HepG2 (cell line): ENCODE data around the gene MVB12A. TPM values are rescaled to one million over a fixed set of nuclear protein-coding genes. Genes with fewer than 3 reads are reported as not detected.

Experiments
- CSRNP1 ChIP-seq: sonication (generic); formaldehyde crosslinking; IDR thresholded peaks from 2 replicates; pipeline ENCODE4 v1.8.1; 2023; ENCODE audit warnings: mild to moderate bottlenecking, missing genetic modification reagents
- ELK4 ChIP-seq: sonication (generic); formaldehyde crosslinking; IDR thresholded peaks from 2 replicates; pipeline ENCODE4 v1.9.0; 2021; ENCODE audit warnings: missing genetic modification reagents, borderline replicate concordance
- GABPA ChIP-seq, 2 experiments: IDR thresholded peaks; 2 replicates each; pipeline ENCODE4 v1.6.1; 2011 to 2016; ENCODE audit warnings: low read depth in 2 of 2, low read length in 1 of 2, missing biosample characterization in 1 of 2, missing genetic modification characterization in 1 of 2
- HHEX ChIP-seq: IDR thresholded peaks from 2 replicates; pipeline ENCODE4 v1.6.1; 2016; ENCODE audit warnings: control low read depth
- IKZF1 ChIP-seq: fragments of 450-650 bp; IDR thresholded peaks from 2 replicates; pipeline ENCODE4 v1.7.1; 2016
- KLF13 ChIP-seq: sonication (generic); formaldehyde crosslinking; IDR thresholded peaks from 2 replicates; pipeline ENCODE4 v1.4.0; 2020; ENCODE audit warnings: mild to moderate bottlenecking, missing genetic modification reagents
- MIXL1 ChIP-seq: IDR thresholded peaks from 2 replicates; pipeline ENCODE4 v1.6.1; 2016
- MLX ChIP-seq: IDR thresholded peaks from 2 replicates; pipeline ENCODE4 v1.6.1; 2016
- SSRP1 ChIP-seq: IDR thresholded peaks from 2 replicates; pipeline ENCODE4 v1.6.1; 2016; ENCODE audit warnings: control low read depth
- ZMYM4 ChIP-seq: sonication (generic); formaldehyde crosslinking; IDR thresholded peaks from 2 replicates; pipeline ENCODE4 v1.8.1; 2023; ENCODE audit warnings: mild to moderate bottlenecking, missing genetic modification reagents
- ZNF260 ChIP-seq: sonication (generic); formaldehyde crosslinking; IDR thresholded peaks from 2 replicates; pipeline ENCODE4 v1.4.0; 2020; ENCODE audit warnings: missing genetic modification reagents, low read depth, mild to moderate bottlenecking, borderline replicate concordance
- ZNF318 ChIP-seq: sonication (generic); formaldehyde crosslinking; IDR thresholded peaks from 2 replicates; pipeline ENCODE4 v1.4.0; 2020; ENCODE audit warnings: mild to moderate bottlenecking, missing genetic modification reagents
- ZNF33B ChIP-seq: sonication (generic); formaldehyde crosslinking; IDR thresholded peaks from 2 replicates; pipeline ENCODE4 v1.5.1; 2020; ENCODE audit warnings: mild to moderate bottlenecking, missing genetic modification reagents
- ZNF703 ChIP-seq: sonication (generic); formaldehyde crosslinking; IDR thresholded peaks from 2 replicates; pipeline ENCODE4 v1.5.1; 2020; ENCODE audit warnings: missing genetic modification reagents, mild to moderate bottlenecking, moderate library complexity, borderline replicate concordance
- ZNF761 ChIP-seq: sonication (generic); formaldehyde crosslinking; conservative IDR thresholded peaks from 2 replicates; pipeline ENCODE4 v1.4.0; 2020; ENCODE audit warnings: mild to moderate bottlenecking, missing genetic modification reagents
- polyA plus RNA-seq, 8 experiments: library from polyadenylated mRNA; depleted of rRNA in 3 of 8; stranded (reverse) in 7 of 8; unstranded in 1 of 8; fragments of >200 nt; fragmentation: Illumina TruSeq in 4 of 8; extraction: Trizol in 4 of 8; gene quantifications; 2 replicates each; pipeline versions ENCODE4 v1.2.1 to v1.2.3, GENCODE V29; 2011 to 2016; ENCODE audit warnings: low read depth in 4 of 8, missing spikeins in 1 of 8, mixed read lengths in 1 of 8; ENCODE audit not compliant: insufficient read depth in 1 of 8
- total RNA-seq, 5 experiments: library from RNA; depleted of rRNA; stranded (reverse); fragments of >200 nt; fragmentation: Illumina TruSeq; extraction: Trizol; gene quantifications; 2 replicates each; pipeline ENCODE4 v1.2.3, GENCODE V29; 2016; ENCODE audit warnings: low read depth in 1 of 5

Gene MVB12A
- total and polyA plus RNA-seq, 2 of the 13 experiments (the other 11 are each of a cell fraction or from before 2014, with no cell fraction given) = 35.7 to 36.1 TPM

GRCh38 chr19:17470068-17470841, 50.4 kb downstream of the MVB12A start, which contains the start of gene SLC27A1 (continued):
- TF ChIP-seq ELK4 (CRISPR knock-in tag) (no peak), ZNF703 (CRISPR knock-in tag) (no peak), KLF13 (CRISPR knock-in tag) (no peak), MLX (CRISPR knock-in tag) (no peak), IKZF1 (no peak), HHEX (CRISPR knock-in tag) (no peak), ZNF761 (CRISPR knock-in tag) (no peak), ZNF318 (CRISPR knock-in tag) (no peak), CSRNP1 (CRISPR knock-in tag) (no peak), ZNF260 (no peak), SSRP1 (CRISPR knock-in tag) (peak; percentile 29; the same call in 1 of the 2 replicates), ZMYM4 (no peak; the same call in 1 of the 2 replicates), ZNF33B (no peak), GABPA (IDR thresholded peaks at IDR 0.05; ENCODE audit: low read depth, low read length) (no peak), GABPA (CRISPR knock-in tag; IDR thresholded peaks at IDR 0.05; ENCODE audit: low read depth) (0 out of 2 replicates have a peak, but pooled peaks have one; percentile 17), MIXL1 (no peak)
